Left renal pelvis (tissue), 4 donors: ENCODE results near the gene LACC1. TPM values are rescaled to one million over a fixed set of nuclear protein-coding genes. Genes with fewer than 3 reads are reported as not detected.

Experiments used
- DNase-seq, 4 donors: peaks; one replicate each; pipeline ENCODE4 v3.0.0-alpha.2; 2013; ENCODE audit warnings: low read depth in 4 of 4, low spot score in 3 of 4
- polyA plus RNA-seq, 4 donors: library from polyadenylated mRNA; unstranded; fragments of 120-200 nt; gene quantifications; one replicate each; pipeline ENCODE4 v1.2.1, GENCODE V29; 2013; ENCODE audit not compliant: insufficient read length in 4 of 4

LACC1 gene
- polyA plus RNA-seq, 4 donors: 2.6 to 5.3 (median 4.4) TPM

DNA sequence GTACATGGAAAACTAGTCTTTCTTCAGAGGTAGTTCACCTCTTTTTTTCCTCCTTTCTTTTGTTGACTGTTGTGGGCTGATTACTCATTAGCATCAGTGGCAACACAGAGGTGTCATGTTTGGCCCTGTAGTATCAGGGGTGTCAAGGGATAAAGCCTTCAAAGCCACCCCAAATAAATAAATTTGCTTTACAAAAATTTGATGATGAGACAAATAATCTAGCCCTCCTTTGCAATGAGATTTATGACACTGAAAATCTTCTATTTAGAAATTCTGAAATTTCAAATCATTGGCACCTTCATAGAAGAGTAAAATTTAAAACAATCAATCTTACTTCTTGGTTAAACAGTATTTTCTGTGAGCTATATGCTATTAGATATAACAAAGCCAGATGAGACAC, 1.9 kb downstream of the LACC1 start:
- no peak for DNase-seq

DNA sequence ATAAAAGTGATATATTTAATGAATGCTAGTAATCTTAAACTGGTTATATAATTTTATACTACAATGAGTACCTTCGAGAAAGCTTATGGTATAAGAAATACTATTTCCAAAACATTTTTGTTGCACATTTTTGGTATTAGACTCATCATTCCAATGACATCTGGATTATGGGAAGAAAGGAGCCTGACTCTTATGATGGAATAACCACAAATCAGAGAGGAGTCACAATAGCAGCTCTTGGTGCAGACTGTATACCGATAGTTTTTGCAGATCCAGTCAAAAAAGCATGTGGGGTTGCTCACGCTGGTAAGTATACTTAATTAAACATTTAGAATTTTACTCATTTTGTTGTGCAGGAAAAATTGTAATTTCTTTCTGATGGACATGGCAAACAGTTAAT, 3.9 kb downstream of the LACC1 start:
- no peak for DNase-seq

DNA sequence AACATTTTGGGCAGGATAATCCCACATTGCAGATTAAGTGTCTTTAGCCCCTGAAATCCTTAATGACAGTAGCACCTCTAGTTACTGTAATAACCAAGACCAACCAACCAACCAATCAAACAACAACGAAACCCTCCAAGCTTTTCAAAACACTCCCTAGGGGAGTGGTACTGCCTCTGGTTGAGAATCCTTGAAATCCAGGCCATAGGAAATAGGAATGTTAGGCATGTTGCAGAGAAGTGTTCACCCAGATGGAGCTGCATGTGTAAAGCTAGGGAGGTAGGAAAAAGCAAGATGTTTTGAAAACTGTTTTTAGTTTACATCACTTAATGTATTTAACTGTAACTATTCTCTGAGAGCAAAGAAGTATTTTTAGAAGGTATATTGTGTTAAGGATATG, 4.5 kb downstream of the LACC1 start:
- DNase-seq: no peak

DNA sequence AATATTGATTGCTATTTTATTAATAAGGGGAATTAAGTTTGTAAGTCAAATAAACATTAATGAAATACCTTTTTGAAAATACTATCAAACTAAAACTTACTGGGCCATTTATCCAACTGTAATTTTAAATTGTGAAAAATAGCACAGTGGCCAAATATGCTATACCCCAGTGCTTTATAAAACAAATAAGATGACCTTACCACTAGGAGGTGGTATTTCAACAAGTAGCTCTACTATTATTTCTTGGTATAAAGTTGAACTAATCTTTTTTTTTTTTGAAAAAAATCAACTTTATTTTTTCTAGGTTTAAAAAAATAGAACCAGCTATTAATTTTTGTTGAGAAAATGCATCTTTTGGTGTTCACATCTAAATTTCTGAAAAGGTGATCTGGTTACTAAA, 14.7 kb downstream of the LACC1 start:
- no peak for DNase-seq

DNA sequence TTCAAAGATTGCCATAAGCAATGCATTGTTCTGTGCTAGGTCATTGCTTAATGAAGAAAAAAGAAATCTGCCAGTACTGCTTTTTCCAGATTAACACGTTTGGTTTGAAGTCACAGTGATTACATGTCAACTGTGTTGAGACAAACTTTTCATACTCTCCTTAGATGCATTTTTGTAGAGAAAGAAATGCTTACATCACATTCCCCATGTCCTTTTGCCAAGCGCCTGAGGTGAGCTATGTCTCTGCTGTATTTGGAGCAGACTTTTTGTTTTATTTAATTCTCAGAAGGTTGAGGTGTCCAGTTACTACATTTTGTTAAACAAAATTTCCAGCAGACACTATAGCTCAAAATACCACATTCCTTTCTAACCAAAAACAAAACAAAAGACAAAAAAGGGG, 16.2 kb downstream of the LACC1 start:
- no peak for DNase-seq

DNA sequence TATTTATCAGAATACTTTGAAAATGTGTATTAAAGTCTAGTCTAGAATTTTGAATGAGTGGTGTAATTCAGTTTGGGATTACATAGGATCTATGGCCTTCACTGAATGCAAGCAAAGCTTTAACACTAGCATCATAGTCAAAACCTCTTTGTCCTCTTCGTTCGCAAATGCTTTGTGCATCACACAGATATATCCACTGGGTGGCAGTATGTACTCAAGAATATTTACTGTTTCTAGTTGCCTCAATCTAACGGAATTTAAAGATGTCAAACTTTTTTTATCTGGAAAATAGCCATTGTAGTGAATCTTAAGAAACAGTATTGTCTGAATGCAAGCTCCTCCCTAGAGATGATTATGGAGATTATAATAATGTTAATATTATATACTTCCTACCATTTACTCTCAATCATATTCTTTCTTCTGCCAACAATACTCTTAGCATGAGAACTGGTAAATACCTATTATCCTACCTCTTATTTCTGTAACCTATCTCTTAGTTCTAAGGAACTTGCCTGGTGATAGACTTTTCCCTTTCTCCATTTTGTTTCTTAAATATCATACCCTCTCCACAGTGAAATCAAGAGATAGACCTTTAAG, 25.8 kb downstream of the LACC1 start:
- DNase-seq: peak in 3 of 4 donors; percentile 46 to 62 (median 51)

DNA sequence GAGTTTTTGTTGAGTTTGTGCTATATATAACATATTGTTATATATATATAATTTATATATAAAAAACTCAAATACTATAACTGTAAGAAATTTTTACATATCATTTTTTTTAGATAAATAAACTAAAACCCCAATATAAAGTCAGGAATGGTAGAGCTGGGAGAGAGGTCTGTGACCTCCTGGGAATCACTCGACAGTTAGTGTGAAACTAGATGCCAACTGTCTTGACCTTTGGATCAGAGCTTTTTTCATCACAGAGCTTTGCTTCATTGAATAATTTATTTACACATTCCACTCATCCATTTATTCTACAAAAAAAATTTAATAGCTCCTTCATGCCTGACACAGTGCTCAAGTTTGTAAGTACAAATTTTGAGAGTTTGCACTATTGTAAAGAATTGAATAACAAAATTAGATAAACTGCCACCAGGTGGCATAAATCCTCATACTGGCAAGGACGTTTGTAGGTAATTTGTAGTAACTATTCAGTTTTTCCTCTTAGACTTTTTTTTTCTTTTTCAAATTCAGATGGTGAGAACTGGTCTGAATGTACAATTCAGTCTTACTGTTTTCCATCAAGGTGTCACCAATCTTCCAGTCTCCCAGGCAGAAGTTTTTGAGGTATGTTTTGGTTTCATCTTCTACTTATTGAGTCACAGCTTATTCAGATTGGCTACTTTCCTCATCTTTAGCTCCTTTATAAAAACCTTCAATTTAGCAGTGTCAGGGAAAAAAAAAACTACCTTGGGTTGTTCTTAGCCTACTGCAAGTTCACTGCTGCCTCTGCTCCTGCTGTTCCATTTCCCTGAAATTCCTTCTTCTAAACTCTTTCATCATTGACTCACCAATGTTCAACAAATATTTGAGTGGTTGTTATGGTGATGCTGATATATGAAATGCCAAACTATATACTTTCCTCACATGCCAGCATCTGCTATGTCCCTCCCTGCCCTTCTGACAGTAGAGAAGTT, 28.7 kb downstream of the LACC1 start:
- peak in 3 of 4 donors; percentile 35 to 38 (median 36) for DNase-seq

DNA sequence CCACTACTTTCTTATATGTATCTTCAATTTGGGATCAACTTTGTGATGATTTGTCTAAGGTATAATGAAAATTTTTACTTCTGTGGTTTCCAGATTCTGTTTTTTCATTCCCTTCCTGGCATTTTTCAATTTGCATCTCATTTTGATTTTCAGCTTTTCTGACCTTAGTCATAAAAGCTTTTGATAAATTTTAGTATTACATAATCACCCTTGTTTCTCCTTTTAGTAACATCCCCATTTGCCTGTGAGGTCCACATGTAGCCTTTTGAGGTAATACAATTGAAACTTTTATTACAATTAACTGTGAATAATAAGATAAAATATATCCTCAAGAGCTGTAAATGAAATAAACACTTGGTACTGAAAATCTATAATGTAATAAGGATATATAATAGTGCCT, 31.2 kb downstream of the LACC1 start:
- DNase-seq: no peak

DNA sequence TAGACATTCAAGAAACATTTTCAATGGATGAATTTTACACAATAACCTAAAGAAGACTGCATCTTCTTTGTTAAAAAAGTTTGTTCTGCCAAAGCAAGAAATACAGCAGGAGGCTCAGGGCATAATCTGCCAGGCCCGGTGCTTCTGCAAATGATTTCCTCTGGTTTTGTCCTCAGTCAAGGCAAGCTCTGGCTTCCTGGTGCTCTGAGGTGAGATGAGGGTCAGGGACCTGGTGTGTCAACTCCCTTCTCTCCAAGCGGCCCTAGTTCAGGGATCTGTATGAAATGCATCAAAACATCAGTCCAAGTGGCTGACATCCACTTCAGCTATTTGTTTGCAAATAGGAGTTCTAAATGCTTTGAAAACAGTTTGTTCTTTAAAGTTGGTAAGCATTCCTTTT, 31.6 kb downstream of the LACC1 start:
- no peak for DNase-seq

DNA sequence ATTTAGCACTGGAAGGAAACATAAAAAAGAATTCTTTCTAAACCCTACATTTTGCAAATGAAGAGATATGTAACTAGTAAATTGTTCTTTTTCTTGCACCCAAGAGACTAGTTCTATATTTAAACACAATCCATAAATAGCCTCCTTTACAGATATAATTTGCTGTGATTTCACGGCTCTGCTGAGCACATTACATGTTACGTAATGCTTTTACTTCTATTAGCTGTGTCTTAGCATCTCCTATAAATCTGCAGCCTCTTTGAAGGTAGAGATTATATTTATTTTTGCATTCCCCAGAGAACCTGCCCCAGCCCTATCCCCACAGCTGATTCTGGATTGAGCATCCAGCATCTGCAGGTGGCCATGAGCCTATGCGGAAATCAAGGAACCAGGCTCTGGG, 32.2 kb downstream of the LACC1 start:
- no peak for DNase-seq

DNA sequence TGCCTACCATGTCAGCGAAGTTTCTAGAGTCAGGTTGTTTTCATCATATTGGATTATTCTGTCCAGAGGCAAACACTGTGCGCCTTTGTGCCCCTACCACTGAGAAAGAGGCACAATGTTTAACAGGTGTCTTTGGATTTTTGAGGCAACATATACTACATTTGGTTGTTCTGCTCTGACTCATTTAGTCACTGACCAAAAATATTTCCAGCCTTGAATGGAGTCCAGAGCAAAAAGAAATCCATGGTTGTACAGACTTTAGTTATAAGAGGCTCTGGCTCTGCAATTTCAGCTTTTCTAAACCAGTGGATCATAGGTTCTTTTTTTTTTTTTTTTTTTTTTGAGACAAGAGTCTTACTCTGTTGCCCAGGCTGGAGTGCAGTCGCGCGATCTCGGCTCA, 35.7 kb downstream of the LACC1 start:
- DNase-seq: no peak

DNA sequence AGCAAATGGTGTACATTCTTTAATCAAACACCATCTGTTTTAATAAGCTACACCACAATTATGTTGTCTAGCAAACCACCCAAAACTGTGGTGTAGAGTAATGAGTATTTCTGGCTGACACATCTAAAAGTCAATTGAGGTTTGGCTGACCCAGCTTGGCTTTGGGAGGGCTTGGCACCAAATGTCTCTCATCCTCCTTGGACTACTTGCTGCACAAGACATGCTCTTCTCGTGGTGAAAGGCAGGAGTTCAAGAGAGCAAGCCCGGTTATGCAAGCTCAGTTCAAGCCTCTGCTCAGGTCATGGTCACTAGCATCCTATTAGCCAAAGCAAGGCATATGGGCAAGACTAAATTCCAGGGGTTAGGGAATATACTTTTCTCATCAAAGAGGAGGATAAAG, 37.1 kb downstream of the LACC1 start:
- no peak for DNase-seq

DNA sequence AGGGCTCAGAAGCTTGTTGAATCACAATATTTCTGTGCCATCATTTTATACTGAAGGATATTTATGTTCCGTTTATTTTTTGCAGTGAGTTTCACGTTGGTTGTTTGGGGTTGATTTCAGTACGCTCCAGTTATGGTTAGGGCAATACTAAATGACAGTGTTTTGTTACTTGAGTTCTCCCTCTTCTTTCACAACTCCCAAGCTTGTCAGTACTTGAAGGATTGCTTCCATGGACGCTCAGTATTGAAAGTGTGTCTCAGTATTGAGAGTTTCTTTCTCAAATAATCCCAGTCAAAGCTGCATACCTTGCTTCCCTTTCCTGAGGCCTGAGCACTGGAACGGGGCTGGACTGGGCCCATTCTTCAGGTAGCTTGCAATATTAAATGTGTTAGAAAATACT, 38.9 kb downstream of the LACC1 start:
- DNase-seq: no peak

DNA sequence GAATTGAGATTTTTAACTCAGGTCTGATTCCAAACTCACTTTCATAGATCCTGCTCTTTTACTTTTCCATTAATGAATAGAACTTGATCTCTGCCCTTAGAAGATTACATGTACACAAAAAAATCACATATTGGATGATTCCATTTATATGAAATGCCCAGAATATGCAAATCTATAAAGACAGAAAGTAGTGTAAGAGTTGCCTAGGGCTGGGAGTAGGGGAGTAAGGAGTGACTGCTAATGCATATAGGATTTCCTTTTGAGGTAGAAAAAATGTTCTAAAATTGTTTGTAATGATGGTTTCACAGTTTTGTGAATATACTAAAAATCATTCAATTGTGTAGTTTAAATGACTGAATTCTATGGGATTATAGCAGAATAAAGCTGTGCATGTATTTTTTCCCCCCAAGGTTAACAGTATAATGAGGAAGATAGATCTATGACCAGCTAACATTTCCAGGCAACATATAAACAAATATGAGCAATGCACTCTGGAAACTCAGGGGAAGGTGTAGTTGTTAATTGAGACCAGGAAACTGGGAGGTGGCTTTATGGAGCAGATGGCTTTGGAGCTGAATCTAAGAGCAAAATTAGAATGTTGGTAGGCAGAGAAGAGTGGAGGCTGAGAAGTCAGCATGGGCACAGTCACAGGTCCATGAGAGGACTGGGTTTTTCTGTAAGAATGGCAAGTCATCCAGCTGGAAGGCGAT, 41.4 kb downstream of the LACC1 start:
- no peak for DNase-seq

DNA sequence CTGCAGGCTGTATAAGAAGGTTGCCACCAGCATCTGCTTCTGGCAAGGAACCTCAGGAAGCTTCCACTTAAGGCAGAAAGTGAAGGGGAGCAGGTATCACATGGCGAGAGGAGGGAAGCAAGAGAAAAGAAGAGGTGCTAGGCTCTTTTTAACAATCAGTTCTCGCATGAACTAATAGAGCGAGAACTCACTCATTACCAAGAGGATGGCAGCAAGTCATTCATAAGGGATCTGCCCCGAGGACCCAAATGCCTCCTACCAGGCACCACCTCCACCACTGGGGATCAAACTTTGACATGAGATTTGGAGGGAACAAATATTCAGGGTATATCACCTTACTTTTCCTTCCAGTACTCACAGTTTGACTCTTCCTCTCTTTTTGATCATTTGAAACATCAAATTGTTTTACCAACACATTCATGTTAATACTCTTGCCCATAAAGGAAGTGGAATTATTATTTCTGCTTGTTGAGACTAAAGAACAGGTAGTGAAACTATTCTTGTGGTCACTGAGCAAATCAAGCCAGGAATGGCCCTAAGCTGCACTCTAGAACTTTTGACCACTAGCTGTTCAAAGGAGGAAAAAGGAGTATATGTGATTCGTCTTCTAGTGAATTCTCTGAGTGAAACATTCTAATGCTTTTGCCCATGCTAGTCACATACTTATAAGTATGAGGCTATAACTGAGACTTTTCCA, 45.0 kb downstream of the LACC1 start:
- no peak for DNase-seq

DNA sequence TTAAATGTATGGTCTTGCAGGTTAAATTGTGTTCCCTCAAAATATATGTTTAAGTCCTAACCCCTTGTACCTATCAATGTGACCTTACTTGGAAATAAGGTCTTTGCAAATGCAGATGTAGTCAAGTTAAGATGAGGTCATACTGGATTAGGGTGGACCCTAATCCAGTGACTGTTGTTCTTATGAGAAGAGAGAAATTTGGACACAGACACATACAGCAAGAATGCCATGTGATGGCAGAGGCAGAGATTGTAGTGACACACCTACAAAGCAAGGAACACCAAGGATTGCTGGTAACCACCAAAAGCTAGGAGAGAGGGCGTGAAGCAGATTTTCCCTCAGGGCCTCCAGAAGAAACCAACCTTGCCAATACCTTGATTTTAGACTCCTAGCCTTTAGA, 50.2 kb downstream of the LACC1 start:
- DNase-seq: no peak

DNA sequence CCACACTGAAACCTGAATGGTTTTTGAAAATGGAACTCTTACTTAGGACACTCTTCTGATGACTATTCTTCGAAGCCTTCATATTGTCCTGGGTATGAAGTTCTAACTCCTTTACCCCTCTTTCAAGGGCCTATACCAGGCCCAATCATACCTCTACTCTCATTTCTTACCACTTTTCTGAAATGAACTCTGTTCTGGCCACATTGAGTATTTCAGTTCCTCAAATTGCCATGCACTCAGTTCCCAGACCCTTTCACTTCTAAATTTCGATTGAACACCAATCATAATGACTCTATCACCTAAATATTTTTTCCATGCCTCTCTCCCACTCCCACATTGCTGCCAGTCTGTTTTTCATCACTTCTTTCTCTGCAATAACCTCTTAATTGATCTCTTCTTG, 53.7 kb downstream of the LACC1 start:
- DNase-seq: no peak

DNA sequence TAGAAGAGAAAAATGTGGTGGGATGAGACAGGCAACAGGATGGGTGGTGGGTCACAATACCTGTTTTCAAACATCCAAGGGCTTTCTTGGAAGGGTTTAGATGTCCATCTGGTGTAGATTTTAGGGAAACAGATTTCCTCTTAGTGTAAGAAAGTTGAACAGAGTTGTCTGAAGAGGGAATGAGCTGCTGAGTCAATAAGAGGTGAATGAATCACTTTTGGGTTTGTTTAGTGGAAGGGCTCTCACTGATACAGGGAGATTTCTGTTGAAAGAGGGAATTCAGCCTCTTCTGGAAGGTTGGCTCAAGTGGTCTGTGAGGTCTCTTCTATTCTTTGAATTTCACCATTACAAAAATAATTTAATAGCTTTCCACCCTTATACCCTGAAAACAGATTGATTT, 54.6 kb downstream of the LACC1 start:
- no peak for DNase-seq

DNA sequence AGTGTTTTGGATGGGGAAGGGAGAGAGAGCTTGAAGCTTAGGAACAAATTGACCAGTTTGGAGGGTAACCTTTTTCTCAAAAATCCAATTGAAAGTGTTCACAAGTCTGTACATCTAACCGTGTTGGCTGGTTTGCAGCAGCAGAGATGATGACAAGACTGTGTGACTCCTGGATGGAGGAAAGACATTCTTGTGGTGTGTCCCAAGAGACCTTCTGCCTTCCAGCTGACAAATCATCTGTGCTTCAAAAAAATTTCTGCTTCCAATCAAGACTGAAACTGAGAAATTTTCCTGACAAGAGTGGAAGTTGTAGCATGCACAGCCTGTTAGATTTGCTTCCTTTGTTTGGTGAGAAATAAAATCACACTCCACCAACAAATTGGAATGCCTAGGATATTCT, 56.2 kb downstream of the LACC1 start:
- no peak for DNase-seq

DNA sequence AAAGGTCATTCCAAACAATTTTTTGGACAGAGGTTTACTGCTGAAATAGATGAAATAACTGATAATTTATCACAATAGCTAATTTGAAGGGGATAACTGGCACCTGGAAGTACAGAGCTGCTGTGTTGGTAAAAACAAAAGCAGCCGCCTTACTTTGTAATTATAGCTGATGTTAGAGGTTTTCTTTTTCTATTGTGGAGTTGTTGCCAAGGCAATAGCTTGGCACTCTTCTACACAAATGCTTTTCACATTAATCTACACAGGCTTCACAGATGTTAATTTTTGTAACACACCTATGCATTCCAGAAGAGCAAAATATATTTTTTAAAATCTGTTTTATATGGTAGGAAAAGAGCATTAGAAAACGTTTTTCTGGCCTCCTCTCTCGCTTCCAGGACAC, 56.9 kb downstream of the LACC1 start:
- DNase-seq: no peak

DNA sequence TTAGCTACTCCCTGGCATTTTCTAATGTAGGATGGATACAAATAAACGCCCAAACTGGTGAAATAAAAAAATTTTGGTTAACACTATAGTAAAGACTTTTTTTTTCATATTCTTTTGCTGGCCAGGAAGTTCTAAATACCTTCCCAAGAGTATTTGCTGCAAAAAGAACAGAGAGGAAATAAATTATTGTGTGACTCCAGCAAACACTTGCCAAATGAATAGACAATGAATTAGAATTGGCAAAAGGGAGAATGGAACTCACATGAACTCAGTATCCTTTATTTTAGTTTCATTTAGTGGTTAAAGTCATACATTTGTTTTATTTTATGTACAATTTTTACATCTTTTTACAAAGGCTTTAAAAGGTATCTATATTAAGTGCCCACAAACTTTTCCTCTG, 58.1 kb downstream of the LACC1 start:
- DNase-seq: no peak
